T-helper 1 cell (primary cell): ENCODE results near the gene CHMP4B.

Source experiments
- DNase-seq, 5 donors: peaks; one replicate each; pipeline ENCODE4 v3.0.0-alpha.2; 2012 to 2020
- total RNA-seq, 4 donors: gene quantifications; one replicate each; lab custom pipeline; 2026; lab: John Stamatoyannopoulos, UW

Gene CHMP4B, protein sequence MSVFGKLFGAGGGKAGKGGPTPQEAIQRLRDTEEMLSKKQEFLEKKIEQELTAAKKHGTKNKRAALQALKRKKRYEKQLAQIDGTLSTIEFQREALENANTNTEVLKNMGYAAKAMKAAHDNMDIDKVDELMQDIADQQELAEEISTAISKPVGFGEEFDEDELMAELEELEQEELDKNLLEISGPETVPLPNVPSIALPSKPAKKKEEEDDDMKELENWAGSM
- 20.5 to 34.0 (median 30.5) reads per million in 4 donors for total RNA-seq

DNA sequence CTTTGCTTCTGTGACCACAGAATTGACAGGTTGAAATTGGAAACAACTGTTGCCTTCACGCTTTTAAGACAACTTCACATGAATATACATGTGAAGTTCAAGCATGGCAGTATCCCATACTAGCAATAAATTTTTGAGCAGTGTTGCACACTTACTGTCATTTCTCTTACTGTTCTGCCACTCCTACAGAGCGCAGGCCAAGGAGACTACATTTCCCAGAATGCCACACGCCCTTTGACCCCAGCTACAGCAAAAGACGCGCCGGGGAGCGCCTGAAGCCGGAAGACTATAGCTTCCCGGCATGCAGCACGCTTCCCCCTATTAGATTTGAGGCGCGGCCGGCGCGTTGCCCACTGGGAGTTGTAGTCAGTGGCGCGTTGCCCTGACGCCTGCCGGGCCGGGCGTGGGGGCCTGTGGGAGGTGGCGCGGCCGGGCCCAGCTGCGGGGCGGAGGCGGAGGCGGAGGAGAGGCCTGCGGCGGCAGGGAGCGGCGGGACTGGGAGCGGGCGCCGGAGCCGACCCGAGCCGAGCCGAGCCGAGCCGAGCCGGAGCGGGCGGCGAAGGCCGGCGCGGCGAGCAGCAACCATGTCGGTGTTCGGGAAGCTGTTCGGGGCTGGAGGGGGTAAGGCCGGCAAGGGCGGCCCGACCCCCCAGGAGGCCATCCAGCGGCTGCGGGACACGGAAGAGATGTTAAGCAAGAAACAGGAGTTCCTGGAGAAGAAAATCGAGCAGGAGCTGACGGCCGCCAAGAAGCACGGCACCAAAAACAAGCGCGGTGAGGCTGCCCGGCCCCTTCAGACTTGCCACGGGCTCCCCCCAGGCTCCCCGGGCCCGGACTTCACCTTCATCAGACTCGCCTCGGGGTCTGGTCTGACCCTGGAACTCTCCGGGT, at the start of gene CHMP4B:
Gene CHMP4B, plus strand, starts transcription at position 464 of the 891 bp plus-strand sequence. Its CDS starts 121 bp downstream, at position 585.
- peak; percentile 96 to 98 (median 98) for DNase-seq

DNA sequence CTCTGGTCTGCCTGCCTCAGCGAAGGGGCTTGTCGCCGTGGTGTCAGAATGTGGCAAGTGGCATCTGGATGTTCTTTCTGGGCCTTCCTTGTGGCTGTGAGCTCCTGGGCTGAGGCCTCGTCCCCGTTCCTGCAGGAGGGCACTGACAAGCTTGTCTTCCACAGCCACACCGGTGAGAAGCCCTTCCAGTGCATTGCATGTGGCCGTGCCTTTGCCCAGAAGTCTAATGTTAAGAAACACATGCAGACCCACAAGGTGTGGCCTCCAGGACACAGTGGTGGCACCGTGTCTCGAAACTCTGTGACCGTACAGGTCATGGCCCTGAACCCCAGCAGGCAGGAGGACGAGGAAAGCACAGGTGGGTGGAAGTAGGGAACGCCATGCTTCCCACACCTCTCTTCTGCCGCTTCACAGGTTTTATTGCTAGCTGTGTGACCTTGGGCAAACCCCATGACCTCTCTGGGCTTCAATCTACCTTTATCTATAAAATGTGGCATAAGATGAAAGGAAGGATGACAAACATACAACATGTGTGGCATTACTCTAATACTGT, 49.4 kb upstream of the CHMP4B start:
- DNase-seq, result no peak

DNA sequence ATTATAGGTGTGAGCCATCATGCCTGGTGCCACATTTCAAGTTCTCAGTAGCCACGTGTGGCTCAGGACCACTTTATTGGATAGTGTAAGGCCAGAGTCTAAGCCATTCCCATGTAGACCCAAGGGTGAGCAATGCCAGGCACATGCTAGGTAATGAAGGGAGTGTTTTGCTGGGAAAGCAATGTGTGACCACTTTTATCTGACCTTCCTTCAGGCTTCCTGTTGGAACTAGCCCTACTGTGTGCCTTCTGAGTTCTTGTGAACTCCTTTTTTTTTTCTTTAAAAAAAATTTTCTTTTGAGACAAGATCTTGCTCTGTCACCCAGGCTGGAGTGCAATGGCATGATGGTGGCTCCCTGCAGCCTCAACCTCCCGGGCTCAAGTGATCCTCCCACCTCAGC, 46.0 kb upstream of the CHMP4B start:
- no peak for DNase-seq

DNA sequence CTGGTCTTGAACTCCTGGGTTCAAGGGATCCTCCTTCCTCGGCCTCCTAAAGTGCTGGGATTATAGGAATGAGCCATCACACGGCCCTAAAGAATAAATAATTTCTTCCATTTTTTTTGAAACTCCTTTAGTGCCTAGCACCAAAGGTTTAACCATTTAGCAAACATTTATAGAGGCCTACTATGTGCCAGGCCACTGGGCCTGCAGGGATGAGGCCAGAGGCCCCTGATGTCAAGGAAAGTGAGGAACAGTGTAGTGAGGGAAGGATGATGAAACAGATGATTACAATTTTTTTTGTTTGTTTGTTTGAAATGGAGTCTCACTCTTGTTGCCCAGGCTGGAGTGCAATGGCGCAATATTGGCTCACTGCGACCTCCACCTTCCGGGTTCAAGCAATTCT, 45.6 kb upstream of the CHMP4B start:
- no peak for DNase-seq

DNA sequence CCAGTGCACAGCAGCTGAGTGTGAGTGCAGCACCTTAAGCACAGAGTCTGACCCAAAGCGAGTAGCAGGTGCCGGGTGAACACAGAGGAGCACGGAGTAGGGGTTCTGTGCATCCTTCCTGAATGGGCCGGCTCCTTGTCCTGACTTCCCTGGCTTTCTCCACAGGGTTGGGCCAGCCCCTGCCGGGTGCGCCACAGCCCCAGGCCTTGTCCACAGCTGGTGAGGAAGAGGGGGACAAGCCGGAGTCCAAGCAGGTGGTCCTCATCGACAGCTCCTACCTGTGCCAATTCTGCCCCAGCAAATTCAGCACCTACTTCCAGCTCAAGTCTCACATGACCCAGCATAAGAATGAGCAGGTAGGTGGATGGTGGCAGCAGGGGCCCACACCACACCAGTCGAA, 44.5 kb upstream of the CHMP4B start:
- no peak for DNase-seq

DNA sequence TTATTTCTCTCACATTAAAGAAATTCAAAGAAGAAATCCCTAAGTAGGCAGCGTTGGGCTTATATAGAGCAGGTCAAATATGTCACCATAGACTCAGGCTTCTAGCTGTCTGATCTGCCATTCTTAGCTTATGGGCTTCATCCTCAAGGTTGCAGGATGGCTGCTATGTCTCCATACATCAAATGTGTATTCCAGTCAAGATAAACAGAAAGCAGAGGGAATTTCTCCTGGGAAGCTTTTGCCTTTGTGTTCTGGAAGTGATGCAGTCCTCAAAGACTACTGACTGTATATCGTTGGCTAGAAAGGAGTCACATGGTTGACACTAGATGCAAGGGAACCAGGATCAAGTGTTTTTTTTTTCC, 43.4 kb upstream of the CHMP4B start:
- DNase-seq, result no peak

DNA sequence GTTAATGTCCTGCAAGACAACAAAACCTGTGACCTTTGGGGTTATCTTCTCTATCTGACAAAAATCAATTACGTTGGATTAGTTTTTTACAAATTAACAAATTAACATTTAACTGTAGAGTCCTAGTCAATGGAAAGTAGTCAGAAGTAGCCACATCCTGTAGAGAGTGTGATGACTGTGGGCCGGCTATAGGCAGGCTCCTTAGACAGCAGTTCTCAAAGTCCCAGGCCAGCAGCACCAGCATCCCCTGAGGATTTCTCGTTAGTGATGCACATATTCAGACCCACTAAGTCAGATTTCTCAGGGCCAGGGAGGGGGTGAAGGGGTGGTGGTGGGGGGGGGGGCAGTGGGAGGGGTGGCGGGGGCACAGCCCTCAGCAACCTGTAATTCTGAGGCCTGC, 42.1 kb upstream of the CHMP4B start:
- no peak for DNase-seq

DNA sequence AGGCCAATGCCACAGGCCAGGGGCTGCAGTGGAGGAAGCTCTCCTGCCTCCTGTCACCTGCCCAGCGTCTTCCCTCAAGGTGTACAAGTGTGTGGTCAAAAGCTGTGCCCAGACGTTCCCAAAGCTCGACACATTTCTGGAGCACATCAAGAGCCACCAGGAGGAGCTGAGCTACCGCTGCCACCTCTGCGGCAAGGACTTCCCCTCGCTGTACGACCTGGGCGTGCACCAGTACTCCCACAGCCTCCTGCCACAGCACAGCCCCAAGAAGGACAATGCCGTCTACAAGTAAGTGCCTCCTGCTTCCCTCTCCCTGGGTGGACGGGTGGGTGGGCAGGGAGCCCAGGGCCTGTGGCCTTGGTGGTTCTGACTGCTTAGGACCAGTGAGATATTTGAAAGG, 41.1 kb upstream of the CHMP4B start:
- DNase-seq, result no peak

DNA sequence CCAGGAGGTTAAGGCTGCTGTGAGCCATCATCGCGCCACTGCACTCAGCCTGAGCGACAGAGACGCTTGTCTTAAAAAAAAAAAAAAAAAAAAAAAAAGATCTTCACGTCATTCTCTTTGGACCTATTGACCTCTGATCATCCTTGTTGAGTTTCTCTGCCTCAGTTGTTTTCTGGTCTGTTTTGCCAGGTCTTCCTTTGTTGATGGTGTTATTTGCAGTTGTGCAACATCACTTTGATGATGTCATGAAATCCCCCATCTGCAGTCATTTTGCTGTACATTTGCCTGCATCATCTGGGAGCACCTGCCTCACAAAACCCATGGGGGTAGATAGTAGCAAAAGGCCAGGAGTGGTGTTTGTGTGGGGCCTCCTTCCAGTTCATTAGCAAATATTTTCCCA, 39.2 kb upstream of the CHMP4B start:
- no peak for DNase-seq

DNA sequence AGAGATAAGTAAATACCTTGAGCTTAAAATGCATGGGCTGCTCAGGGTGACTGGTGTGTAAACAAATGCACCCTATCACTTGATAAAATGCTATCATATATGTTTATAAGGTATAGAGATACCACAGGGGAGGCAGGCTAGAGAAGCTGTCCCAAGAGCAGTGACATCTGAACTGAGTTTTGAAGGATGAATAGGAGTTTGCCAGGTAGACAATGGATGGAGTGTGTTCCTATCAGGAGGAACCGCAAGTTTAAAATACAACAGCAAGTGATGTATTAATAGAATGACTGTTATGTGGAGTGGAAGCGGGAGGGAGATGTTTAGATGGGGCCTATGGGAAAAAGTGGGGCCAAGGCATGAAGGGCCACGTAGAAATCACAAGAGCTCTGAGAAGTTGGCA, 38.7 kb upstream of the CHMP4B start:
- DNase-seq, result no peak

DNA sequence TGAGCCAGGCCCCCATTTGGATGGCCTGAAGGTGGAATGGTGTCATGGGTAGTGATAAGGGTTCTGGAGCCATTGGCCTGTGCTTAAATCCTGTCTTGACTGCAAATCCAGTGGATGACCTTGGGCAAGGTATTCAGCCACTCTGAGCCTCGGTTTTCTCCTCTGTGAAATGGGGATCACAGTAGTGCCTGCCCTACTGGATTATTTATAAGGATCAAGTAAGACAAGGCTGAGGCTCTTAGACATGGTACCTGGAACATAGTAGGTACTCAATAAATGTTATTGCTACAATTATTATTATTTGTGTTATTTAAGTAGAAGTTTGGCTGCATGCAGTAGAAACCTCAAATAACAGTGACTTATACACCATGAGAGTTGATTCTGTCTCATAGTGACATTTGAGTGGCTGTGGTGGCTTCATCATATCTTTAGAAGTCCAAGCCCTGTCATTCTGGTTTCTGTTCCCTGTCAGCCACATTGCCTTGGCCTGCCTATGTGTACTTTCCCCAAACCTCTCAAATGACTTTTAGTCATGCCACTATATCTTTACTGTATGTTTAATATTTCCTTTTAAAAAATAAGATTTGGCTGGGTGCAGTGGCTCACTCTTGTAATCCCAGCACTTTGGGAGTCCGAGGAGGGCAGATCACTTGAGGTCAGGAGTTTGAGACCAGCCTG, 37.6 kb upstream of the CHMP4B start:
- no peak for DNase-seq

DNA sequence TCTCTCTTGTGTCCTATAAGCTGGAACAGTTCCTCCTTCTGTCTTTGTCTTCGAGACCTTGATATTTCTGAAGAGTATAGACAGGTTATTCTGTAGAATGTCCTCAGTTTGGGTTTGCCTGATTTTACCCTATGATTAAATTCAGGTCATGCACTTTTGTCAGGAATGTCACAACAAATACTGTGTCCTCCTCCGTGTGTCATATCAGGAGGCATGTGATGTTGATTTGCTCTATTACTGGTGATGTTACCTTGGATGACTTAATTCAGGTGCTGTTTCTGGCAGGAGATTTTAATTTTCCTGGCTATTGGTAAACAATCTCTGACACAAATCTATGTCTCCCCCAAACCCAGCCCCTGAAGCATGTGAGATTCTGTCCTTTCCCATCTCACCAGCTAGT, 33.3 kb upstream of the CHMP4B start:
- no peak for DNase-seq

DNA sequence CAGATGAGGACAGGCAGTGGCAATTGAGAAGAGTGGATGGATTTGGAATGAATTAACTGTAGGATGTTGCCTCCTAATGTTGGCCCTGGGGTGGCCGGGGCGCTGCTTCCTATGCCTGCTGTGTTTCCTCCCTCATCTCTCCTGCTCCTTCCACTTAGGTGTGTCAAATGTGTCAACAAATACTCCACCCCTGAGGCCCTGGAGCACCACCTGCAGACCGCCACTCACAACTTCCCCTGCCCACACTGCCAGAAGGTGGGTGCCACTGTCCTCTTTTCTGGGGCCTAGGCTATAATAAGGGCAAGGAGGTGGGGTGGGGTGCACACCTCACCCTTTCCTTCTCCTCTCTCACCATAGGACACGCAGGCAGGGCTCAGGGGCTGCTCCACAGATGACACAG, 30.0 kb upstream of the CHMP4B start:
- no peak for DNase-seq

DNA sequence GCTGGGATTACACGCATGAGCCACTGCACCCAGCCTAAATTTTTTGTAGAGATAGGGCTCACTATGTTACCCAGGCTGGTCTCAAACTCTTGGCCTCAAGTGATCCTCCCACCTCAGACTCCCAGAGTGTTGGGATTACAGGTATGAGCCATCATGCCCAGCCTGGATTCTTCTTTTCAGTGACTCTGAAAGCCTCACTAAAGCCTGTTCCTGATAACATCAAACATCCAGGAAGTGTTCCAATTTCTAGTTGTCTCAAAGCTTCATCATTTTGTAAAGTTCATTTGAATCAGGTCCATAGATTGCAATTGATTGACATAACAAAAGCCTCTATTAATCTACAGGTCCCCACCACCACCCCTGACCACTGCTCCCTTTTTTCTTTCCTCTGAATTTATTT, 29.2 kb upstream of the CHMP4B start:
- DNase-seq, result no peak

DNA sequence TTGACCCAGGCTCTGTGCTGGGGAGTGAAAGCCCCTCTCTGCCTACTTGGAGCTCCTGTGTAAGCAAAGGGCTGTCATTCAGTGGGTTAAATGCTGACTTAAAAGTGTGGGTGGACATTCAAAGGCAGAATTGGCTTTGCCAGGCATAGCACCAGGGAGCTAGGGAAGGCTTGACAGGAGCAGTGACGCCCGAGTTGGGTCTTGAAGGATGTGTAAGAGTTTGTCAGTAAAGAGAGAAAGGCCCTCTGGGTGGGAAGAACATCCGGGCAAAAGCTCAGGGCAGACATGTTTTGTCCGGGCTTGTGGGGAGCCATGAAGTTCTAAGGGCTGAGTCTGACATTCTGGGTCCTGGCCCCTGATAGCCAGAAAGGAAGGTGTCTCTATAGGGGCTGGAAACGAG, 27.9 kb upstream of the CHMP4B start:
- DNase-seq, result no peak

DNA sequence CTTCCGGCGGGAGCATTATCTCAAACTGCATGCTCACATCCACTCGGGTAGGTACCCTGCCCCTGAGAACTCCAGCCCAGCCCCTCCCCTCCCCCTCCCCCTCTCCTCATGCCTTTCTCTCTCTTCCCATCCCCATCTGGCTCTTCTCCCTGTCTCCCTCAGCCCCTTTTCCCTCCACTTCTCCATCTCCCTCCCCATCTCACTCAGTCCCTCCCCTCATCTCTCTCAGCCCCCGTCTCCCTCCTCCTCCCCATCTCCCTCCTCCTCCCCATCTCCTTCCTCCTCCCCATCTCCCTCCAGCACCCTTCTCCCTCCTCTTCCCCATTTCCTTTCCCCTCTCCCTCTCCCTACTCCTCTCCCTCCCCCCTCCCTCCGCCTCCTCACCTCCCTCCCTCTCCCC, 27.3 kb upstream of the CHMP4B start:
- DNase-seq, result no peak

DNA sequence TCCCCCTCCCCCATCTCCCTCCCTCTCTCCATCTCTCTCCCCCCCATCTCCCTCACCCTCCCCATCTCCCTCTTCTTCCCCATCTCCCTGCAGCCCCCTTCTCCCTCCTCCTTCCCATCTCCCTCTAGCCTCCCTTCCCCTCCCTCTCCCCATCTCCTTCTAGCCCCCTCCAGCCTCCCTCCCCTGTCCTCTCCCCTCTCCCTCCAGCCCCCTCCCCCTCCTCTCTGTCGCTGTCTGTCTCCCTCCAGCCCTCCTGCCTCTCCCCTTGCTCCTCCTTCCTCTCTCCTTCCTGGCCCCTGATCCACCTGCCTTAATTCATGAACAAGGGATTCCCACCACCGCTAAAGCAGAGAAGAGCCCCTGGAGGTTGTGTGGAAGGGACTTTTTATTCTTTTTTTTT, 26.9 kb upstream of the CHMP4B start:
- no peak for DNase-seq

DNA sequence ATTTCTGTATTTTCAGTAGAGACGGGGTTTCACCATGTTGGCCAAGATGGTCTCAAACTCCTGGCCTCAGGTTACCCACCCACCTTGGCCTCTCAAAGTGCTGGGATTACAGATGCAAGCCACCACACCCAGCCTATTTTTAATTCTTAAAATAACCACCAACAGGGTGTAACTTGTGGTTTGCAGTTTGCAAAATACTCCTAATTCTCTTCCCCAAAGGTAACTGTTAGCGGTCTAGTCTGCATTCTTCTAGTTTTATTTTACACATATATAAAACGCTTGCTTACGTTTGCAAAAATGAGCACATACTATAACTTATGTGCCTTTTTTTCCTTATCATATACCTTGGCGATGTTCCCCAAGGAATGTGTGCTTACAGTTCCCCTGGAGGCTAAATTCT, 25.6 kb upstream of the CHMP4B start:
- DNase-seq, result no peak

DNA sequence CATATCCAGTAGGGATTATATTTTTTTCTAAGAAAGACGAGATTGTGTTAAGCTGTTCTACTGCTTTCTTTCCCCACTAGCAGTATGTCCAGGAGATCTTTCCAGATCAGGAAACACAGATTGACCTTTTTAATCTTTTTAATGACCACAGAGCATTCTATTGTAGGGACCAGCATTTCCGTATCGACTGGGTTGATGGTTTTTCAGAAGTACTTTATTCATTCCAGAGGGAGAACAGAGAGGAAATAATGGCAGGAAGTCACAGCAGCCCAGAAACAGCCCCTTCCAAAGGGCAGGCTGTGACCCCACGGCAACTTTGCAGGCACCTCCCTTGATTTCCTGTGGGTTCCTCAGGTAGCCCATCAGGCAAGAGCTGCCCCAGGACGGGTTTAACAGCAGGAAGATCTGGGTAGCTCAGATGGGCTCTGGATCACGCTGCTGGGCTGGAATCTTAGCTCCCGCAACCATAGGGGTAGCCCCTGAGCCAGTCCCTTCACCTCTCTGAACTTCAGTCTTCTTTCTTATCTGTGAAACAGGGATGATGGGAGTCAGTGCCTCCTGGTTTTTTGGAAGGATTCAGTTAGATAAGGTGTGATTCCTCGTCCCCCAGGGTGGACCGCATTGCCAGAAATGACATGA, 23.8 kb upstream of the CHMP4B start:
- DNase-seq, result no peak

DNA sequence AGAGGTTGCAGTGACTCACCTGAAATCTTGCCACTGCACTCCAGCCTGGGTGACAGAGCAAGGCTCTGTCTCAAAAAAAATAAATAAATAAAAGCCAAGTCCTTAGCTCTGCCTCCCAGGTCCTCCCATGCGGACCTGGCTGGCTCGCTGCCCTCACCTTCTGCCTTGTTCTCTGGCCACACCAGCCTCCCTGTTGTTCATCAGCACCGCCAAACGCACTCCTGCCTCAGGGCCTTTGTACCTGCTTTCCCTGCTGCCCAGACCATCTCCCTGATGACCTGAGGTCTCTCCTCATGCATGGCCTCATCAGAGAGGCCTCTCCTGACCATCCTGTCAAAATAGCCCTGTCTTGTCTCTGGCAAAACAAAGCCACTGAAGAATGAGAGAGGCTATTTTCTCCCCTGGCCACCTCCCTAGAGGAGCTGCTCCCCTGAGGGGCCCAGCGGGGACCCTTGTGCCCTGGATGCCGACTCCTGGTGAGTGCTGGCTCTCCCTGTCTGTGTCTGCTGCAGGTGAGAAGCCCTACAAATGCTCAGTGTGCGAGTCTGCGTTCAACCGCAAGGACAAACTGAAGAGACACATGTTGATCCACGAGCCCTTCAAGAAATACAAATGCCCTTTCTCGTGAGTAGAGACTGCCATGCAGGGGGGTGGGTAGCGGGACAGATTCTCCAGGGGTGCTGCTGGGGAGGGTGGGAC, 22.6 kb upstream of the CHMP4B start:
- no peak for DNase-seq

DNA sequence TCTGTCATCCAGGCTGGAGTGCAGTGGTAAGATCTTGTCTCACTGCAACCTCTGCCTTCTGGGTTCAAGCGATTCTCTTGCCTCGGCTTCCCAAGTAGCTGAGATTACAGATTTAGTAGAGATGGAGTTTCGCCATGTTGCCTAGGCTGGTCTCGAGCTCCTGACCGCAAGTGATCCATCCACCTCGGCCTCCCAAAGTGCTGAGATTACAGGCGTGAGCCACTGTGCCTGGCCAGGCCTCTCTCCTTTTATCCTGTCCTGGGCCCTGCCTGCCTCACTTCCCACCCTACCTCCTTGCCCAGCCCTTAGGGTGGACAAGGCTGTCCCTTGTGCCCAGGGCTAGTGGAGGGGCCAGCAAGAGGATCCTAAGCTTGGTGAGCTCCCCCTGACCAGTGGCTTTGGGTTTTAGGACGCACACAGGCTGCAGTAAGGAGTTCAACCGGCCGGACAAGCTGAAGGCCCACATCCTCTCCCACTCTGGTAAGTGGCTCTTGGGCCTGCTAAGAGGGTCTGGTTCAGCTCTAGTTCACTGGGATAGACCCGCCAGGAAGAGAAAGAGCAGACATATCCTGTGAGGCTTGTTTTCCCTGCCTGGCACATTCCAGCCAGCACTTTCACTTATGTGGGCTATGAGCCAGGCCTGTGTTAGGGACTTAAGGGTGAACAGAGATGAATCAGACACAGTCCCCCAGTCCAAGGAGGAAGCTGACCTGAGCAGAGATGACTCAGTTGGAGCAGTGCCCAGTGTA, 21.9 kb upstream of the CHMP4B start:
- DNase-seq, result no peak

DNA sequence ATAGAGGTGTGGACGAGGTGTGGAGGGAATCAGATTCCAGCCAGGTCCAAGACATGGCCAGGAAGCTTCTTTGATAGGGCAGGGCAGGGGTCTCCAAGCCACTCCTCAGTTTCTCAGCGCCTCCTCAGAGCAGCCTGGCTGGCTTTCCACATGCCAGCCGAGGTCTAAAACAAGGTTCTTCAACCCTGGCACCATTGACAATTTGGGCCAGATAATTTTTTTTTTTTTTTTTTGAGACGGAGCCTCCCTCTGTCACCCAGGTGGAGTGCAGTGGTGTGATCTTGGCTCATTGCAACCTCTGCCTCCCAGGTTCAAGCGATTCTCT, 21.3 kb upstream of the CHMP4B start:
- DNase-seq, result no peak
